ENCODE data around the gene MAGI1. TPM values are rescaled to one million over a fixed set of nuclear protein-coding genes. Genes with fewer than 3 reads are reported as not detected.

MAGI1 gene
- polyA plus RNA-seq, 3 donors, result not detected

- Histone ChIP-seq H3K9me3 (replicated peaks in 1 of 2; ENCODE audit: control insufficient read depth in 1 of 2, insufficient read depth in 1 of 2, low read length in 2 of 2) (no peaks in the 10 kb centered on the region), H3K79me2 (ENCODE audit: insufficient read depth, low read length) (no peaks in the 10 kb centered on the region), H3K4me2 (replicated peaks; ENCODE audit: extremely low read depth, low read length, poor library complexity, severe bottlenecking) (no peak overlapping the region), H4K20me1 (ENCODE audit: insufficient read depth, low read length) (no peaks in the 10 kb centered on the region), H3K4me3 (replicated peaks in 1 of 3; ENCODE audit: low read depth in 2 of 3, low read length in 3 of 3) (no peak overlapping the region), H3K27ac (ENCODE audit: low read depth in 1 of 2, low read length in 2 of 2) (no peak overlapping the region), H3K9ac (ENCODE audit: insufficient read depth, low read length, poor library complexity, severe bottlenecking) (no peak overlapping the region), H3K36me3 (replicated peaks in 1 of 2; ENCODE audit: control insufficient read depth in 1 of 2, insufficient read depth in 2 of 2, low read length in 2 of 2) (no peaks in the 10 kb centered on the region), H2AFZ (ENCODE audit: insufficient read depth, low read depth, low read length, poor library complexity, severe bottlenecking) (no peak overlapping the region), H3K4me1 (ENCODE audit: control insufficient read depth in 1 of 2, insufficient read depth in 2 of 2, low read length in 2 of 2) (no peaks in the 10 kb centered on the region), H3K27me3 (ENCODE audit: control insufficient read depth in 2 of 2, insufficient read depth in 2 of 2, low read length in 2 of 2) (no peaks in the 10 kb centered on the region)
- no peak overlapping the region for H3K27ac Mint-ChIP-seq
- H3K36me3 Mint-ChIP-seq, result no peaks in the 10 kb centered on the region
- no peak overlapping the region for H3K4me3 Mint-ChIP-seq
- H3K9me3 Mint-ChIP-seq, result peaks cover 0 to 12% (median 4%) of the 10 kb centered on the region in 7 donors
- no peak for DNase-seq
- H3K27me3 Mint-ChIP-seq (ENCODE audit: low read depth in 3 of 3), result no peaks in the 10 kb centered on the region
- no peaks in the 10 kb centered on the region for H3K4me1 Mint-ChIP-seq
- TF ChIP-seq CTCF (IDR thresholded peaks at IDR 0.05), result no peak
- WGBS (ENCODE audit: insufficient coverage), result 84% methylated on average over 3 of the region's 5 CpGs
- intact Hi-C loops (cut with micrococcal nuclease), result no loop called here
These were observed 335.7 kb downstream of the MAGI1 start for GRCh38 chr3:65703026-65703425.

GRCh38 chr3:65702202-65702601, 336.5 kb downstream of the MAGI1 start:
- Histone ChIP-seq H4K20me1 (ENCODE audit: insufficient read depth, low read length) (no peaks in the 10 kb centered on the region), H3K36me3 (replicated peaks in 1 of 2; ENCODE audit: control insufficient read depth in 1 of 2, insufficient read depth in 2 of 2, low read length in 2 of 2) (no peaks in the 10 kb centered on the region), H3K4me2 (replicated peaks; ENCODE audit: extremely low read depth, low read length, poor library complexity, severe bottlenecking) (no peak overlapping the region), H3K27me3 (ENCODE audit: control insufficient read depth in 2 of 2, insufficient read depth in 2 of 2, low read length in 2 of 2) (no peaks in the 10 kb centered on the region), H3K9ac (ENCODE audit: insufficient read depth, low read length, poor library complexity, severe bottlenecking) (no peak overlapping the region), H2AFZ (ENCODE audit: insufficient read depth, low read depth, low read length, poor library complexity, severe bottlenecking) (no peak overlapping the region), H3K9me3 (replicated peaks in 1 of 2; ENCODE audit: control insufficient read depth in 1 of 2, insufficient read depth in 1 of 2, low read length in 2 of 2) (no peaks in the 10 kb centered on the region), H3K79me2 (ENCODE audit: insufficient read depth, low read length) (no peaks in the 10 kb centered on the region), H3K4me3 (replicated peaks in 1 of 3; ENCODE audit: low read depth in 2 of 3, low read length in 3 of 3) (no peak overlapping the region), H3K4me1 (ENCODE audit: control insufficient read depth in 1 of 2, insufficient read depth in 2 of 2, low read length in 2 of 2) (no peaks in the 10 kb centered on the region), H3K27ac (ENCODE audit: low read depth in 1 of 2, low read length in 2 of 2) (no peak overlapping the region)
- H3K4me3 Mint-ChIP-seq, result no peak overlapping the region
- no peak for TF ChIP-seq CTCF (IDR thresholded peaks at IDR 0.05)
- intact Hi-C loops (cut with micrococcal nuclease), result no loop called here
- H3K9me3 Mint-ChIP-seq, result peaks cover 0 to 12% (median 4%) of the 10 kb centered on the region in 7 donors
- H3K36me3 Mint-ChIP-seq, result no peaks in the 10 kb centered on the region
- H3K27me3 Mint-ChIP-seq (ENCODE audit: low read depth in 3 of 3), result no peaks in the 10 kb centered on the region
- H3K4me1 Mint-ChIP-seq, result no peaks in the 10 kb centered on the region
- H3K27ac Mint-ChIP-seq, result no peak overlapping the region
- no peak for DNase-seq
- 100% methylated on average over 1 of the region's 2 CpGs for WGBS (ENCODE audit: insufficient coverage)

All from CD14-positive monocyte (primary cell).